ENCODE results near the gene ETFA.
A peak's percentile ranks its signal among the peaks of the same experiment; 100 is the strongest.

ETFA gene

DNA sequence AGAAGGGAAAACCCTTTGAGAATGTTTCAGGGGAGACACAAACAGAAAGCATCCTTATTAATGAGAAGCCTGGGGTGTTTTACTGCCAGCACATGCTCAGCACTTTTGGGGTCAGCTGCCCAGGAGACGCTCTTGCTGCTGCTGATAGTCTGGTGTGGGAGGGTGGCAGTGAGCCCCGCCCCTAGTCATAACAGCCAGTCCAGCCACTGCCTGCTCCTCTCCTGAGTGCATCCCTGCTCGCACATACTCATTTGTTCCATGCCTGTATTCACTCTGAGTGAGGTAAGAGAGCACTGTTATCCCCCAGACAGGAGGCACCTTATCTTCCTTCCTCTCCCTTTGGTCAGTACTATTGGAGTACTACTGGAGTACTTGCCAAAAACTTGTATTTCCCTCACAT, 101.3 kb downstream of the ETFA start:
- no peak for DNase-seq

DNA sequence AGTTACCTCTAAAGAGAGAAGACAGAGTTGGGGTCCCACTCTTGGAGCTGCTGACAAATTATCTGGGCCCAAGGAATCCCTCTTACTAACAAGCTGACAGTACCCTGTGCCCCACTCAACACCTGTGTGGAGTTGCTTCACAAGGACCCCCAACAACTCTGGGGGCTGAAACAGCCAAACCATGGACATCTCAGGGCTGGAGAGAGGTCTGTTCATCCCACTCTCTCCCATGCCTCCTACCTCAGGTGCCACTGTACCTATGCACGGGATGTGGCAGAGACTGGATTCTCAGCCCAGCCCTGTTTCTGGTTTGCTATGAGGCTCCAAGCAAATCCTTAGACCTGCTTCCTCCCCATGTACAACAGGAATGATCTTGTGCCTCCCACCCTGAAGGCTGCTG, 101.7 kb downstream of the ETFA start:
- no peak for DNase-seq

DNA sequence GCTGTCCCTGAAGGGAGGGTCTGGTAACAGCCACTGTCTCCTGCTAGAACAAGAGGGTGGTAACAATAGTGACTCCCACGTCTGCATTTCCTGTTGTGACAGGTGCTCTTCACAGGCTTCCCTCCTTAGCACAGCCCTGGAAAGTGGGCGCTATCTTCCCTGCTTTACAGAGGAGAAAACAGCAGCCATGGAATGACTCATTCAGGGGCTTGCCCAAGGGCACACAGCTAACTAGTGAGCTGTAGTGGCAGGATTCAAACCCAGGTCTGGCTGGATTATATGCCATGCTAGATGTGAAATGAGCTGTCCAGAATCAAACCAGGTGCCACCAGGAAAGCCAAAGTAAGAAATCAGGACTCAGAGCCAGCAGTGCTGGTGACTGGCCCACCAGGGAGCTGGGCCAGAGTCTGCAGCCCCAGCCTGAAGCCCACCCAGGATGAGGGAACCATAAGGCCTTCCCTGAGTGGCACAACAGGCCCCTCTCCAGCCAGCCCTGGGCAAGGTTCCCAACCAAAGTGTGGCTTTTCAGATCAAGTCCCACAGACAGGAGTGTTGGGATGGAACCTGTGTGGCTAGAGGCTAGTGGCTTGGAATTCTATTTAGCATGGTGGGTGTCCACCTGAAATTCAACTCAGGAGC, 102.4 kb downstream of the ETFA start:
- no peak for DNase-seq

DNA sequence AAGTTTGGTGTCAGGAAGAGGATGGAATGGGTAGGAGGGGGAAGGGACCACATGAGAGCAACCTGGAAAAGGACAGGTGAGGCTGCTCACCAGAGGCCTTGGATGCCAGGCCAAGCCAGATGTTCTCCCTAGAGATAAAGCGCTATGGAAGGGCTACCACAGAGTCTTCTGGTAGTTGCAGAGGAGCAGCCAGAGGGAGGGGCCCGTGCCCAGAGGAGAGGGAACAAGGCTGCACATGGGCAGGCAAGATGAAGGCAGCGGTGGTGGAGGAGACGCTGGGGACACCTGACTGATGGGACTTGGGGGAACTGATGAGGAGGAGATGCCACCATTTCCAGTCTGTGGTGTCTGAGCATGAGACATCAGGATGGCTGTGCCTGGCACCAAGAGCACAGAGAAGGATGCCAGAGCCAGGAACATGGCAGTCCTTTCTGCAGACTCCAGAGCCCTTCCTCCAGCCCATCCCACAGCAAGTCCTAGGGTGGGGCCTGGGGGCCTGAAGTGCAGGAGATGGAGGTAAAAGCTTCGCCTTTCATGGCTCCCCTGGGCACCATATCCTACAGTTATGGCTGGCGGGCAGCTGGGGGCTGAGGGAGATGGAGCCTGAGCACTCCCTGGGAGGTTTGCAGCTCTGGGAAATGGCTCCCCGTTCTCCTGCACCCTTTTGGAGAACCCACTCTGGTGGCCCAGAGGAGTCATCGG, 103.0 kb downstream of the ETFA start:
- DNase-seq, result no peak

DNA sequence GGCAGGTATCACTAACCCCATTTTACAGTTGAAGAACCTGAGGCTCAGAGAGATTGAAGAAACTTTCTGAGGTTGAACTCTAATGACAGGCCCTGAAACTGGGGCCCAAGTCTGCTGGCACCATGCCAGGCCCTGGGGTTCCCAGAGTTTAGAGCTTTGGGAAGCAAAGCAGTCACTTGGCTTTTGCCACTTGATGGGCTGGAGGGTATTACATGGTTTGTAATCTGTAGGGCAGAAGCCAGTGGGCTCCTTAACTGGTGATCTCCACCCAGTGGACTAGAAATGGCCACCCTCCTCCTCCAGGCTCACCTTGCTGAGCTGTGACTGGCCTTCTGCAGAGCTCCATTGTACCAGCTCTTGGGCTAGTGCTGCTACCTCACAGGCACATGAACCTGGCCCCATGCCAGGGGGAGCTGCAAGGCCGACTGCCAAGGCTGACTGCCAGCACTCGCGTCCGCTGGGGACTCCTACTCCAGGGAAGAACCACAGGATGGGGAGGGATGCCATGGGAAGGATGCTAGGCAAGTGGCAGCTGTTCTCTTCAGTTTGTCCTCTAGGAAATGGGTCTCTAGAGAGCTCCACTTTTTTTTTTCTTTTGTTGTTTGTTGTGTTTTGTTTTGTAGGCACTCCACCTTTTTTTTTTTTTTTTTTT, 104.8 kb downstream of the ETFA start:
- no peak for DNase-seq

DNA sequence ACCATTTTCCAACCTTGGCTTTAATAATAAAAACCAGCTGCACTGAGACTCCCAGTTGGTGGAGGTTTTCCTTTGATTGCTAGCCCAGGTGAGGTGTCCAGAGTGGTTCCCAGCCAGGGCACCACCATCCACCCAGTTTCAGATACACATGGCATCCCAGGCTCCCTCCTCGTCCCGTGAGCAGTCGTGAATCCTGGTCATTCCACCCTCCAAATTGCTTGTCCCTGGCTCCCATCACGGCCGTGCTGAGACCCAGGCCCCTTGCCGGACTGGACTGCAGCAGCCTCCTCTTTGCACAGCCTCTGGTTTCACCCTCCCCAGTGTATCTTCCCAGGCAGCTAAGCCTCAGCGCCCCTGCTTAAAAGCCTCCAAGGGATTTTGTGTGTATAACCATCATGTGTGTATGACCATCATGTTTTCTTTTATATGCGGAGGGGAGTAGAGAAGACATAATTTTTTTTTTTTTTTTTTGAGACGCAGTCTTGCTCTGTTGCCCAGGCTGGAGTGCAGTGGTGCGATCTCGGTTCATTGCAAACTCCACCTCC, 106.3 kb downstream of the ETFA start:
- no peak for DNase-seq

DNA sequence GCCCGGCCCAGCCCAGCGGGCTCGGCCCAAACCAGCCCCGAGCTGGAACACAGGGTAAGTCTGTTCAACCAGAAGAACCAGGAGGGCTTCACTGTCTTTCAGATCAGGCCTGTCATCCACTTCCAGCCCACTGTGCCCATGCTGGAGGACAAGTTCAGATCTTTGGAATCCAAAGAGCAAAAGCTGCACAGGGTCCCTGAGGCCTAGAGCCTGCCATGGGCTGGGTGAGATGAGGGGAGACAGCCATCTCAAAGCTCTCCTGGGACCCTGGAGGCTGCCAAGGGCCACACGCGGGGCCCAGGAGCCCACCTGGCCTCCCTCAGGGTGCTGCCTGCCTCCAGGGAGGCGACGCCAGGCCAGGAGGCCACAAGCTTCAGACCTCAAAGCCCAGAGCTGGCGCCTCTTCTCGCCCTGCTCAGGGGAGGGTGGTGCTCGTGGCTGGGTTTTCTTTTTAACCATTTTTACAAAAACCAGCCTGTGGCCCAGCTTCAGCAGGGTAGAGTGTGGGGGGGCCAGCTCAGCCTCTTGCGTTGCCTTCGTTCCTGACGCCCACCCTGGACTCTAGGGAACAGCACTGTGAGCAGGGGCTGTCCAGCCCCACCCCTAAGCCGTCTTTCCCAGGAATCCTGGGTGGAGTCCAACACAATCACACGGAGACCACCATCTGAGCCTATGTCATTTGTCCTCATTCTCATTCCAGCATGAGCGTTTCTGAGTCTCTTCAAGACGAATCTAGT, 107.0 kb downstream of the ETFA start:
- DNase-seq, result no peak

DNA sequence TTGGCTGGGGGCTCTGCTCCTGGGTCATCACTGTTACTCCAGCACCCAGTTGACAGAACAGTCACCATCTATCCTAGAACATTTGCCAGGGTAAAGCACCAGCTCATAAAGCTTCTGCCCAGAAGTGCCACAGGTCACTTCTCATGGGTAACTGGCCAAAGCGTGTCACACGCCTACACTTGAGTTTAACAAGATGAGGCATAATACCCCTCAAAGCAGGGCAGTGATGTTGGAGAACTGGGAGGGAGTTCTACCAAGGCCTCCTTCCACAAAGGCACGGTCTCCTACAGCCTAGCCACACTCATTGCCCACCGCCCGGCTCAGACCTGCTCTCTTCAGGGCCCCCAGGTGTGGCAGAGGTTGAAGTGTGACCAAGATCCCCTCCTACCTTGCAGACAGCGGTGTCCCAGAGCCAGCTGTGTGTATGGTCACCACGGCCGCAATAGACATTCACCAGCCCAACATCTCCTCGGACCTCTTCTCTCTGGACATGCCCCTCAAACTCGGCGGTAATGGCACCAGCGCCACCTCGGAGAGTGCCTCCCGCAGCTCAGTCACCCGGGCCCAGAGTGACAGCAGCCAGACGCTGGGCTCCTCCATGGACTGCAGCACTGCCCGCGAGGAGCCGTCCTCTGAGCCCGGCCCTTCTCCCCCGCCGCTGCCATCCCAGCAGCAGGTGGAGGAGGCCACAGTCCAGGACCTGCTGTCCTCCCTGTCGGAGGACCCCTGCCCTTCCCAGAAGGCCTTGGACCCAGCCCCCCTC, 107.7 kb downstream of the ETFA start:
- no peak for DNase-seq

DNA sequence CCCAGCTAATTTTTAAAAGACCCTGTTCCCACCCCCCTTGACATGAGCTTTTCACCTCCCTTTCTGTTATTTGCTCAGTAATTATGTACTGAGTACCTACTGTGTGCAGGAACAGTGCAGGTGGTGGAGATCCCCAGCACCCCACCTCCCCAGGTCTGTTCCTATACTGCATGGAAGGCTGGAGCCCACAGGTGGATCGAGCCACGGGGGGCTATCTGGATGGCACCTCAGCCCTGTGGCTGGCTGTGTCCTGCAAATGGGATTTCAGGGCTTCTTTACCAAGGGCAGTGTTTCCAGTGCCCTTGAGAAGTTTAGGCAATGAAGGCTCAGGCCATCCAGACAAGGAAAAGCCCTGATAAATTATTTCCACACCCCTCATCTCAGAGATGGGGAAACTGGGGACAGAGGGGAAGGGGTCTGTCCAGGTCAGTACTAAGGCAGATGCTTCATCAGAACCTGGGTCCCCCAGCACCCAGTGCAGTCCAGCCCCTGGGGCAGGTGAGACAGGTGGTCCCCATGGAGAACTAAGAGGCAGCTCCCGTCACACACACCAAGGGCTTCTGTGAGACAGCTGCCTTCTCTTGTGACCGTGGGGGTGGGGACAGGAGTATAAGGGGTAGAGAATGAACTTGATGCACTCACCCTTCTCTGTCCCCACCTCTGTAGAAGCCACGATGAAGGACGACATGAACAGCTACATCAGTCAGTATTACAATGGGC, 109.6 kb downstream of the ETFA start:
- DNase-seq, result no peak

DNA sequence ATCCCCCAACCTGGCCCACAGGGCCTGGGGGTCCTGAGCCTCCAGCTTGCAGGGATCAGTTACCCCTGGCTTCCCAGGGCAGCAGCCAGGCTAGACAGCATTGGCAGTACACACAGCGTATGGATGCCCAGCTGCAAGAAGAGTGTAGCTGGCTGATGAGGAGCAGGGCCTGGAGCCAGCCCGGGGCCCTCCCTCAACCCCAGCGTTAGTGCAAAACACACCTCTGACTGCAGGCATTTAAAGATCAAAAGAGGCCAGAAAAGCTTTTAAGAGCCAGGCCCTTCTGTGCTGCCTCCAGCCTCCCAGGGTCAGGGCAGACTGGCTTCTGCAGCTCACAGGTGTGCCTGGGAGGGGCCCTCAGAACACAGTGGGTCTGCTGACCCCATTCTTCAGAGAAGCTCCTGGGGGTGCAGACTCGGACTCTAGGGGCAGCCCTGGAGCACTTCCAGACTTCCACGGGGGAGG, 110.6 kb downstream of the ETFA start:
- DNase-seq, result no peak

DNA sequence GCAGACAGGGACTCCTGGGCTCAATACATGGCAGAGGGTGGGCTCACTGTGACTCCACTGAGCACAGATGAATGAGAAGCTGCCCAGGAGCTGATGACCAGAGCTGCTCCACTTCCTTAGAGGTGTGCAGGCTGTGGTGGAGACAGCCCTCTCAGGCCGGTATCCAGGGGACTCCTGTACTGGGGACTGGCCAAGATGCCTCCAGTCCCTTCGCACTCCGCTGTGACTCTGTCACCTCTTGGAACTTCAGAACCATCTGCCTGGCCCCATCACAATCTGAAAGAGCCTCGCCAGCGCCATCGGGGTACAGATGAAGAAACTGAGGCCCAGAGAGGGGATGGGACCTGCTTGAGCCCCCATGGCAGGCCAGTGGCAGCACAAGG, 111.2 kb downstream of the ETFA start:
- DNase-seq, result no peak

DNA sequence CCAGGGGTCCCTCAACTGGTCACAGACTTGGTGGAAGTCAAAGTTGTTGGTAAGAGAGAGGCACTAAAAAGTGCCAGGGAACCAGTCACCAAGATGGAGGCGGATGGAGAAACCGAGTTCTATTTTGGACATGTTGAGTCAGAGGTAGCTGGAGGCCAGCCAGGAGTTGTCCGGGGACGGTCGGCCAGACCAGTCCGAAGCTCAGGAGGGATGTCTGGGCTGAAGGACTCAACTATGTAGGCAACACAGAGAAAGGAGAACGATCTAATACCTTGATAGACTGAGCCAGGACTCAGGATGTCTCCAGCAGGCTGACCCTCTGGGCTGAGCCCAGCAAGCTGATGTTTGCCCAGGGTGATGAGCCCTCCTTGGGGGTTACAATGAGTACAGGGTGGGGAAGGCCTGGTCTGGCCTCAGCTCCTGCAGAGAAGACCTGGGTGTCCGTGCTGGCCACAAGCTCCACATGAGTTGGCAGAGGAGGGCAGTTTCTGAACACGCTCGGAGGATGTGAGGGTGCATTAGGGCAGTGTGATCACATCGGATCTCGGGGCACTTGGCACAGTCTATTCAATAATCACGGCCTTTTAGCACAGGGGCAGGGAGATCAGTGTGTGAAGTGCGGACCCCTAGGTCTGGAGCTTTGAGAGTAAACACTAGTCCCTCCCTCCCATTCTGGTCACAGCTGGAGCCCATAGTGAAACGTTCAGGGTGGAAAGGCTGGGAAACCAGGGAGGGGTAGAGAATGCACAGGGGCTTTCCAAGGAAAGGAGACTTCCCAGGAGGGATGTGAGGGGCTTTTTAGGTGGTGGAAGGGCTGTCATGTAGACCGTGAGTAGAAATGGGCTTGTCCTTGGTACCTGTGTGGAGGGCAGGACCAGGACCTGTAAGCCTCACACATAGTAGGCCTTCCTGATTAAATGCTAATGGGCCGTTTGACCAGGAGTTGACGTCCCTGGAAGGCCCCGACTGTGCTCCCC, 111.9 kb downstream of the ETFA start:
- no peak for DNase-seq

DNA sequence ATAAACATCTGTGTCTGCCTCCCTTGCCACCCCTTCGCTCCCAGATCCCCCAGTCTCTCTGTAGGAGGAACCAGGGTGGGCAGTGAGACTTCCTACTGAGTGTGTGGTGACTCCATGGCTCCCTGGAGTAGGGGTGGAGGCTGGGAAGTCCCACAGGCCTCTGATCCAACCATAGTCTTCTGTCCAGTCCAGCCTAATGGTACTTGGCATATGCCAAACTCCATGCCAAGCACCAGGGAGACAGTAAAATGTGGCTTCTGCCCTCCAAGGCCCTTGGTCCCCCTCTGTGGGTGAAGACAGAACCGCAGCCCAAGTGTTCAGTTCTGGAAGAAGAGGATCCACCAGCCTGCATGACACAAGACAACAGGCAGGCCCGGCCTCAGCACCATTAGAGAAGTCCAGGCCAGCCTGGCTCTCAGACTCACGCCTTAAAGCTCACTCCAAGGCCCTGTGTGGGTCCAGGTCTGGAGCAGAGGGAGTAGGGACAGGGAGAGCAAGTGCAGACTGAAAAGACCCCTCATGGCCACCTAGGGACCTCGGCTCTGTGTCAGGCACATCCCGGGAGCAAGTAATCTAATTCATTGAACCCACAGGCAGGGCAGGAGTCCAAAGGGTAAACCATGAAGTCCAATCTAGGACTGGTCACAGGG, 112.7 kb downstream of the ETFA start:
- no peak for DNase-seq

DNA sequence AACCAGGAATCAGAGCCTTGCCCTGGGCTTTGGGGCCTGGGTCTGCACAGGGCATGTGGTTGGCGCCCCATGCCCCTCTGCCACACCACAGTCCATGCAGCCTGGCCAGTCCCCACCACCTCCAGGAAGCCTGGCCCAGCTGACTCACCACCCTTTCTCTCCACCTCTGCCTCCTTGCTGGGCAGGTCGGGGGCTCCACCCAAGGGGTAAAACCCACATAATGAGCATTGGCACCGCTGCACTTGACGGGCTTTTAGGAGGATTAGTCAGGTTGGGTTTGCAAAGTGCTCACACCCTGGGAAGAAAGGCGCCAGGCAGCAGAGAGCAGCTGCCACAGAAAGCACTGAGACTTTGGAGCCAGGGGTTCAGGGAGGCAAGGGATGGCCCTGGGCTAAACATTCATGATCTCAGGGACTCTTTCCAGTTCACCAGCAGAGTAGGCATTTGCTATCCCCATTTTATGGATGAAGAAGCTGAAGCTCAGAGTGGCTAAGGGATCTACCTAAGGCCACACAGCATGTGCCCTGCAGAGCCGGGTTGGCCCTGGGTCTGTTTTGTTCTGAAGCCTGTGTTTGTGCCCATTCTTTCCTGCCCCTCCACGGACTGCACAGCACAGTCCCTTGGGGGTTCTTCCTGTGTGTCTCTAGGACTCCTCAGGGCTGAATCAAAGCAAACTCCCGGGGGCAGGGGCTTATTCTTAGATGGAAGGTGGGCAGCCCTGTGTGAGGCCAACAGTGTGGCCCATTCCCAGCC, 113.4 kb downstream of the ETFA start:
- no peak for DNase-seq

DNA sequence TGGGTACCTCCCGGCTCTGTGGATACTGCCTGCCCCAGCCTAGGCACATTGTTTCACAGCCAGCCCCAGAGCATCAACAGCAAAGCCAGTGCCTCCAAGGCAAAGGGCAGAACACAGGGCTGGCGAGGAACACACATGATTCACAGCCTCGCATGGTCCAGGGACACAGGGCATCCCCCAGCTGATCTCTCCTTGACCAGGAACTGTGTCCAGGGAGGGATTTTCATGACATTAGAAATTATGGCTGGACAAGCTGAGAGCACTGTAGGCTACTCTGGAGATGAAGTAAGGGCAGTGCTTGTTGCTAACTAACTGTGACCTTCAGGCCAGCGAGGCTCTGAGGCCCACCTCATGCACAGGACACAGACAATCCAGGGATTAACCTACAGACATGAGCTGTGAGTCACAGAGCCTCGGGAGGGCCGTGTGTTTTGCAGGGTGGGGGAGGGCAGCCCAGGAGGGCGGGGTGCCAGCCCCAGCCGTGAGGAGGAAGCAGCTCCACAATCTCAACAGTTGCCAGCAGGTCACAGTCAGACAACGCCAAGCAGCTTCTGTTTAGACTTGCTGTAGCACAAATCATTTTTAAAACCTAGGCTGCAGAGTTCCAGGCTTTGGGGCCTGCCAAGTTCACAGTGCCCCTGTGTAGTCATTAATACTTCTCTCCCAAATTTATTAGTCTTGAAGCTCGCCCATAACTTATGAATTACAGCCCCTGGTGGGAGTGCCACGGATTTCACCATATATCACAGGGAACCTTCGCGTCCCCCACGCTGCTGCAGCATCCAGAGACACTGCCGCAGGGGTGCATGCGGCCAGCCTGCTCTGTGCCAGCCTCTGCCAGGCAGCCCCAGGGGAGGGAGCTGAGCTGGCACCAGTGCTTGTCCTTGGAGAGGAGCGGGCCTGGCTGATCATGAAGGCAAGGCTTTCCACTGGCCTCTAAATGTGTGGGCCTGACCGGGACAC, 114.7 kb downstream of the ETFA start:
- DNase-seq, result peak in 1 of 5 experiments; percentile 63

DNA sequence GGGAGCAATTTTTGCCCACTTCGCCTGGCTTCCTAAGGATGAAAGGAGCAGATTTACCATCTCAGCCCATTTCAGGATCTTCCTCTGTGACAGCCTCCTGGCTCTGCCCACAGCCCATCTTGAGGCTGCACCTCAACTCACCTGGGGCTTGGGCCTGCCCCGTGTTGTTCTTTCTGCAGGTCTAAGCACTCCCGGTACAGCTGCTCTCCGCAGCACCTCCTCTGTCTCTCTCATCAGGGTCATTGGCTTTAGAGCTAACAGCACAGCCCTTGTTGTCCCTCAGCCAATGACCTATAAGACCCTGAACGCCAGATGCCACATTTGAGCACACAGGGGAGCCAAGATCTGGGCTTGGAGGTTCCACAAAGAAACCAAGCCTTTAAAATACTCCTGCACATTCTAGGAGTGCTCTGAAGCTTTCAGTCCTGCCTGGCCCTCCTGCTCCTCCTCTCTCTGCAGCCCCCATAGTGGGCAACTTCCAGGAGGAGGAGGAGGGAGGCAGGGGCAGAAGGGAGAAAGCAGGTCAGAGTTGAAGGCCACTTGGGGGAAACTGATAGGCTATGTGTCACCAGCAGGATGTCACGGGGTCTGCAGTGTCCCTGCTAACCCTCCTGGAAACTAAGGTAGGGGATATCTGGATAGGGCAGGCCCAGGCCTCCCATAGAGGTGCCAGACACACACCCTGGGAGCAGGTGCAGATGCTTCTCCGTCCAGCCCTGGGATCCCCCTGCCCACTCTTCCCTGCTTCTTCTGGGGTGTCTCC, 115.6 kb downstream of the ETFA start:
- no peak for DNase-seq

DNA sequence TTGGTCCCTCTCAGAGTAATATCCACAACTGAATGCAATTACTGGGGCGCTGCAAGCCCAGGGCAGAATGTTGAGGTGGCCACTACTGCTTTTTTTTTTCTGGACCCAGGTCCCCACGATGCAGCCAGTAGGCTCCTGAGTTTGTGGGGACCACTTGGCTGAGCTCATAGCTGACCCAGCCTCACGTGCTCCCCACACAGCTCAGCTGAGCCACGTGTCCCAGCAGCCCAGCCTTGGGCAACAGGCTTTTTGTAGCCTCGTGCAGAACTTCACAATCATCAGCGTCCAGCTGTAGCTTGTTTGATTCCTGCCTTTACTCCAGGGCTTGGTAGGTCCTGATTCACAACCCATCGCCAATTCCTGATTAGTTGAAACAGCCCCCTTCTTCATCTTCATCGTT, 117.3 kb downstream of the ETFA start:
- DNase-seq, result no peak

Measured in T-helper 2 cell (primary cell).